ENCODE data around the gene TBC1D5.

DNA sequence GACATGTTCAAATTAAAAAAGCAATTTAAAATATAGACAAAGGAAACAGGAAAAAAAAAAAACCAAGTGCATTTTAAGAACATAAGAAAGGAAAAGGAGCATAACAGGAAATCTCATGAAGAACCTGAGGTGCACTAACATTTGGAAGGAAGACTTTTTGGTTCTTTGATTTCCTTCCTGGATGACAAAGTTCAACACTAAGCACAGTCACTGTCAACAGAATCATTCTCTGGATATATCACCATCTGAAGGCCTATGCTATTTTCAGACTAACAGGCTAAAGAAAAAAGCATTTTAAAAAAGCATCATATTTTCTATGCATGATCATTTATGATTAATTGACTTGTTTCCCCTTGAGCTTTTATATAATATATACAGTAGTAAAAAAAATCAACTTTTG is 508.0 kb downstream of the TBC1D5 start:
- TF ChIP-seq CTCF (IDR thresholded peaks at IDR 0.05) (no peak), POLR2AphosphoS5 (IDR thresholded peaks at IDR 0.05) (no peak), POLR2A (IDR thresholded peaks at IDR 0.05) (no peak)

All from breast epithelium (tissue), 3 donors.